SK-N-DZ (cell line): ENCODE results near the gene TNFAIP8L1. TPM values are rescaled to one million over a fixed set of nuclear protein-coding genes. Genes with fewer than 3 reads are reported as not detected.
"Not testable (repeated sequence)": the region's sequence is repeated elsewhere in the genome, so short reads cannot be mapped to it uniquely, and the experiment has no call there.

Experiments used
- DNase-seq: peaks from one replicate; pipeline ENCODE4 v3.0.0-alpha.2; 2015; ENCODE audit warnings: low spot score
- polyA plus RNA-seq, 2 experiments: library from polyadenylated mRNA; depleted of rRNA; stranded (reverse); fragments of >200 nt; gene quantifications; 2 replicates each; pipeline ENCODE4 v1.2.3, GENCODE V29; 2014

Gene TNFAIP8L1
- 5.4 and 8.5 TPM in 2 replicates for polyA plus RNA-seq (2014; cell fraction: cytosol; rRNA removed)
- polyA plus RNA-seq (2014; cell fraction: nucleus; rRNA removed) = 1.8 and 2.0 TPM in 2 replicates

DNA sequence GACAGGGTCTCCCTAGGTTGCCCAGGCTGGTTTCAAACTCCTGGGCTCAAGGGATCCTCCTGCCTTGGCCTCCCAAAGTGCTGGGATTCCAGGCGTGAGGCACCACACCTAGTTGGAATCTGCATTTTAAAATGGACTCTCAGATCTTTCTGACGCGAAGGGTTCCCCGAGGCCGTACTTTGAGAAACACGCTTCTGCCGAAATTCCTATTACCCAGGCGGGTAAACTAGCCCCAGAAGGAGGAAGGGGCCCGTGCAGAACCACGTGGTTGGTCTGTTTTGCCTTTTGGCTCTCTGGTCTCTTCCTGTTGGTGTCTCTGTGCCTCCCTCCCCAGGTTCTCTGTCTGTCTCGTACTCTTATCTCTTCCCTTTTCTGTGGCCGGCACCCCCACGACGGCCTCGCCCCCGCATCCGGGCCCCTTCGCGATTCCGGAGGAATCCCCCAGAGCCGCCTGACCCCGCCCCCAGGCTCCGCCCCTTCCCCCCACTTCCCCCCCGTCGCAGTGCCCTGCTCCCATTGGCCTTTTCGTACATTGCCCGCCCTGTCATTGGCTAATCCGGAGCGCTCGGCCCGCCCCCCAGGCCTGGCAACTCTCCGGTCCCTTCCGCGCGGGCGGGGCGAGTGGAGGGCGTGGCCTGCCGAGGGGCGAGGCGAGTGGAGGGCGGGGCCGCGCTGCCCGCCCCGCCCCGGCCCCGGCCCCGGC lies at the start of gene TNFAIP8L1:
Gene TNFAIP8L1 (plus strand): TSS at position 689 of the 703 bp plus-strand sequence. CDS start 12,354 bp downstream, outside the sequence.
- DNase-seq = peak; percentile 93

DNA sequence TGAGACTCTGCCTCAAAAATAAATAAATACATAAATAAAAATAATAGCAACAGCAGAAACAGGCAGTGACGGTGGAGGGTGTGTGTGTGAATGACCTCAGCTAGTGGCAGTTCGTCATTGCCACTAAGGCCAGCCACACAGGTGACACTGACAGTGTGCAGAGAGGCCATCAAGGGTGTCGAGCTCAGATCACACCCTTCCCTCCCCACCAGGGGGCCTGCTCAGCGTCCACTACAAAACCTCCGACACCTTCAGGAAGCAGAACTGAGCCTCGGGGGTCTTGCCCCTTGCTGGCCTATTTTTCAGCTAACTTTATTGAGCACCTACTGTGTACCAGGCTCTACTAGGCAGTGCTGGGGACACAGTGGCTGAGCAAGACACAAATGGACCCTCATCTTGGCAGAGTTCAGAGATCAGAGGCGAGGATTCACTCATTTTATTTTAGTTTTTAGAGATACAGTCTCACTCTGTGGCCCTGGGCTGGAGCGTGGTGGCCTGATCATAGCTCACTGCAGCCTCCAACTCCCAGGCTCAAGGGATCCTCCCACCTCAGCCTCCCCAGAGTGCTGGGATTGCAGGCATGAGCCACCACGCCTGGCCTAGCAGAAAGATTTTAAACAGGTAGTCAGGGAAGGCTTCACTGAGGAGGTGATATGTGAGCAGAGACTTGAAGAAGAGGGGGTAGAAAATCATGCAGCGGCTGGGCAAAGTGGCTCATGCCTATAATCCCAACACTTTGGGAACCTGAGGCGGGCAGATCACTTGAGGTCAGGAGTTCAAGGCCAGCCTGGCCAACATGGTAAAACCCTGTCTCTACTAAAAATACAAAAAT lies 49.5 kb upstream of the TNFAIP8L1 start:
- DNase-seq = peak; percentile 63

DNA sequence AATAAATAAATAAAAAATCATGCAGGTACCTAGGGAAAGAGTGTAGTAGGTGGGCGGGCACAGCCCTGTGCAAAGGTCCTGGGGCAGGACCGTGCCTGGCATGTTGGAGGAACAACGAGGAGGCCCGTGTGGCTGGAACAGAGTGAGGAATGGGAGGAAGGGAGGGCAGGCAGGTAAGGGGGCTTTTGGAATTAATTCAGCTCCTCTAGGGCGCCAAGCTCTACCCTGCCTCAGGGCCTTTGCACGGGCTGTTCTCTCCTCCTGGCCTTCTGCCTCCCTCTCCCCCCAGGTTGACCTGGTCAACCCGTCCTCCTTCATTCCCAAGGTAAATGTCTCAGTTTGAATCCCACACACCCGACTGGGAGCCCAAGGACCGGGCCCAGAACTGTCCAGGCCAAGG lies 48.8 kb upstream of the TNFAIP8L1 start:
- DNase-seq = no peak

DNA sequence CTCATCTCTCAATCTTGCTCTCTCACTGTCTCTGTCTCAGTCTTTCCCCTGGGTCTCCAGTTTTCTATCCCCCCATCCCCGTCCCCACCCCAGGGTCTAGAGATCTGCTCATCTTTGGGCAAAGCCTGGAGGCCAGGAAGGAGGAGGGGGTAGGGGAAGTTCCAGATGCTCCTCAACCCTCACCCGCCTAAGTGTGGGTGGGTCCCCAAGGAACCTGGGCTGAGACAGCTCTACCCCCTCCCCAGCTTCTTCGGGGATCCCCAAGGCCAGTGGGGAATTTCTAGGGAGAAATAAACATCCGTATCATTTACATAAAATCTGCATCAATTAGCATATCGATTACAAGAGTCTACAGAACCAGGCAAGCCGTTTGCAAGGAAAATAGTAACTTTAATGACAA lies 48.0 kb upstream of the TNFAIP8L1 start:
- no peak for DNase-seq

DNA sequence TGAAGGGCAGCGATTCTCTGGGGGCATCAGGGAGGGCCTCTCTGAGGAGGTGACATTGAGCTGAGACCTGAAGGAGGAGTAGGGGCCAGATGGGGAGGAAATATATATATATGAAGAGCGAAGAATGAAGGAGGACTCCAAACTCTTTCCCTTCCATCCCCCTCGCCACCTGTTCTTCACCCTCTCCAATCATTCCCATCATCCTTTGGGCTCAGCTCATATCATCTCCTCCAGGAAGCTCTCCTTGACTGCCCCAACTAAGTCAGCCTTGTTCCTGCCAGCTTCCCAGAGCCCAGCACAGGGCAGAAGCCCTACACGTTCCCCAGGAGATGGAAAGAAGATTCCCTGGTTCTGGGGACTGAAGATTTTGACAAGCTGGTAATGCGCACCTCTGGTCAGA lies 46.9 kb upstream of the TNFAIP8L1 start:
- DNase-seq = no peak

DNA sequence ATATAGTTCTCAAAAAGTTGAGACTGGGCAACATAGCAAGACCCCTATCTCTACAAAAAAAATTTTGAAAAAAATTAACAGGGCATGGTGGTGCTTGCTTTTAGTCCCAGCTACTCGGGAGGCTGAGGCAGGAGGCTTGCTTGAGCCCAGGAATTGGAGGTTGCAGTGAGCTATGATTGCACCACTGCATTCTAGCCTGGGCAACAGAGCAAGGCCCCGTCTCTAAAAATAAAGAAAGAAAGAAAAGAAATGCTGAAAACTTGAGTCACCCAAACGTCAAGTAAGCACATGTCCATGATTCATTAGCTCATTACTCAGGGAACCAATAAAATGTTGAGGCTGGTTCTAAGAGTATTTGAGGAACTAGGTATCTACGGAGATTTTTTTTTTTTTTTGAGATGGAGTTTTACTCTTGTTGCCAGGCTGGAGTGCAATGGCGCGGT lies 45.9 kb upstream of the TNFAIP8L1 start:
- DNase-seq = no peak

DNA sequence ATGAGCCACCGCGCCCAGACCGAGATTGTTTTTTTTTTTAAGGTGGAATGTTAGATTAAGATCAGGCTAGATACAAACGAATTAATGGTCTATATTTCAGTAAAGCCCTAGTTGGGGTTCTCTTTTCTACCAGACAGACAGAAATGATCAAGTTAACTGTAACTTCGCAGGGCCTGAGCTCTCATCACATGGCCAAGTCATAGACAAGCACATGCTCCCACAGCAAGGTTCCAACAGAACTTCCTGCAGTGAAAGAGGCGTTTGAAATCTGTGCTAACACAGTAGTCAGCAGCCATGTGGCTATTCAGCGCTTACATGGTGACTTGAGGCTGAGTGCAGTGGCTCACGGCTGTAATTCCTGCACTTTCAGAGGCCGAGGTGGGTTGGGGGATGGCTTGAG lies 45.1 kb upstream of the TNFAIP8L1 start:
- DNase-seq = no peak

DNA sequence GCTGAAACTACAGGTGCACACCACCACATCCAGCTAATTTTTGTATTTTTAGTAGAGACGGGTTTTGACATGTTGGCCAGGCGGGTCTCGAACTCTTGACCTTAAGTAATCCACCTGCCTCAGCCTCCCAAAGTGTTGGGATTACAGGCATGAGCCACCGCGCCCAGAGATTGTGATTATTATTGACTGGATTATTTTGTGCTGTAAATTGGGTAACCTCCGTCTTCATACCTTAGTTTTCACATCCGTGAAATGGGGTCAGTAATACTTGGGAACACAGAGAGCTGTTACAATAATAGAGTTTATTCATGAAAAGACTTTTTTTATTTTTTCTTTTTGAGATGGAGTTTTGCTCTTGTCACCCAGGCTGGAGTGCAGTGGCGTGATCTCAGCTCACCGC lies 44.2 kb upstream of the TNFAIP8L1 start:
- not testable (repeated sequence) for DNase-seq

DNA sequence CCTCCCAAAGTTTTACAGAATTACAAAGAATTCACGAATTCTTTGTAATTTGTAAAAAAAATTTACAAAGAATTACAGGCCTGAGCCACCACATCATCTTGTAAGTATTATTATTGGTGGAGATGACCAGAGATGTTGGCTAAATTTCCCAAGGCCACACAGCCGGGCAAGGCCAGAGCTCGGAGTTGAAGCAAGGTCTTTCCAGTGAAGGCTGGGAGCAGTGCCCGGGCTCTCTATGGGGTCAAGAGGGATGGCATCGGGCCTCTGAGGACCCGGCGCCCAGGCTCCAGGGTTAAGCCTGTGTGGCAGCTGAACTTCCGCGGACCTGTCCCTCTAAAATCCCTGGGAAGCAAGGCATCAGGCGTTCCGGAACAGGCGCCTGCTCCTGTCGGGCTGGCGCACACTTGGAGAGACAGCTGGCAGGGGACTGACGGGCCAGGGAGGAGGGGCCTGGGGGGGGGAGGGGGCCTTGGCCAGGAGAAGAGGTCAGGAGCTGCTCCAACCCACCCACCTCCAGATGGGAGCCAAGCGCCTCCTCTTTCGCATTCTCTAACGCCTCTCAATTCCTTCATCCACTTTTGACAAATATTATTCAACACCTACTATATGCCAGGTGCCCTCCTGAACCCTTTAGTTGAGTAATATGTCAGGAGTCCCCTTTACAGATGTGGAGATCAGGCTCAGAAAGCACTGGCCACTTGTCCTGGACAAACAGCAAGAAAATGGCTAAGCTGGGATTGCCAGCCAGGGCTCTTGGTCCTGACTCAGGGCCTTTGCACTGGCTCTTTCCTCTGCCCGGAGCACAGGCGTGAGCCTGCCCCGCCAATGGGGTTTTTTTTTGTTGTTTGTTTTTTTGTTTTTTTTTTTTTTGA lies 43.0 kb upstream of the TNFAIP8L1 start:
- DNase-seq = no peak

DNA sequence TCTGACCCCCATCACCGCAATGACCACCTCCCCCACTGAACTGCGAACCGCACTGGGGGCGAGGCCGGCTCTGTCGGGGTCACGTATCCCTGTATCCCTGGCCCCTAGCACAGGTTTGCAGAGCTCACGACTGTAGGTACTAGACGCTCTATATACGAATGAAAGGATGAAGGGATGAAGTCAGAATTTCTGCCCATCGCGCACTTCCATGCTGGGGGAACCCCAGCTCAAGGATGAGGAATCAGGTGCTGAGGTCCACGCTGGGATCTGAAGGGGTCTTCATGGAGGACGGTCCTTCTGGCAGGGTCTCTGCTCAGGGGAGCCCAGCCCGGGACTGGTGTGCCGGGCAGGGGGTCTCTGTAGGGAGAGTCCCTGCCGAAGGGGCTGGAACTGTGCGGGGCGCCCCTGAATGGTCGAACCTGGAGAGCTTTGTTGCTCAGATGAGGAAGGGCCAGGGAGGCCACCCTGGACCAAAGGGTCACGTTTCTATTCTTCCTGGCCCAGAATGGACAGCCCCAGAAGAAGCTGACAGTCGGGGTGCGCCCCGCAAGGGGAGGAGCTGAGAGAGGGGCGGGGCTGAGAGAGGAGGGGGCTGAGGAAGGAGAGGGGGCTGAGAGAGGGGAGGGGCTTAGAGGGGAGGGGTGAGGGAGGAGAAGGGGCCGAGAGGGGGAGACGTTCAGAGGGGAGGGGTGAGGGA lies 41.9 kb upstream of the TNFAIP8L1 start:
- no peak for DNase-seq

DNA sequence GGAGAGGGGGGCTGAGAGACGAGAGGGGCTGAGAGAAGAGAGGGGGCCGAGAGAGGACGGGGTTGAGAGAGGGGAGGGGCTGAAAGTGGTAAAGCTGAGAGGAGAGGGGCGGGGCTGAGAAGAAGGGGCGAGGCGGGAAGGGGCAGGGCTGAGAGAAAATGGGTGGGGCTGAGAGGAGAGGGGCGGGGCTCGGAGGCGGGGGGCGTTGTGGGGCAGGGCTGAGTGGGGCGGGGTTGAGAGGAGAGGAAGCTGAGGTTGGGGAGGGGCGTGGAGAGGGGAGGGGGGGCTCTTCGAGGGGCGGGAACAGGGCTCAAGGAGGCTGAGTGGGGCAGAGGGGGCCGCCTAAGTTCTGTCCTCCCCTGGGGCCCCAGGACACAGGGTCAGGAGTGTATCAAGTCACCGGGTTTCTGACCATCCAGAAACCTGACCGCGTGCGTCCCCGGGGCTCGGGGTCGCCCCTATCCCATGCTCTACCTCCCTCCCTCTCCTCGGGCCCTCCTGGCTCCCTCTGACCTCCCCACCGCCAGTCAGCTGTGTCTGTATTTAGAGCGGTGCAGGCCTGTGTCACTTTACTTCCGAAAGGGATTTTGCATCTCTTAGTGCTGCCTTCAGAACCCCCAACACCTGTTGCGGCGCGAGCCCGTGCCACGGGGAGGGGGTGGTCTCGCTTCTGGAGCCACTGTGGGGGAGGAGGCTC lies 41.2 kb upstream of the TNFAIP8L1 start:
- no peak for DNase-seq

DNA sequence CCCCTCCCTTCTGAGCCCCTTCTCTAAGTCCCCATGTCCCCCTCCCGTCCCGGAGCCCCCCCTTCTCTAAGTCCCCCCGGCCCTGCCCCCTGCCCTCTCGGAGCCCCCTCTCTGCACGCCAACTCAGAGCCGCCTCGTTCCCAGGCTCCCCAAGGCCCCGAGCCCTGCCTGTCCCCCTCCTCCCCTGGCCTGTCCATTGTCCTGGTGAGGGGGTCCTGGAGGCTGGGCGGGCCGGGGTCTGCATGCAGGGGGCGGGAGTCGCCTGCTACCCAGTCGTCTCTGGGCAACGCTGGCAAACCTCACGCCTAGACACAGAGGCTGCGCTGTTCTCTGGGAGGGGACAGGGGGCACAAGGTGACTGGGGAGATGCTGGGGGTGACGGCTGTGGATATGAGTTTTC lies 40.6 kb upstream of the TNFAIP8L1 start:
- no peak for DNase-seq

DNA sequence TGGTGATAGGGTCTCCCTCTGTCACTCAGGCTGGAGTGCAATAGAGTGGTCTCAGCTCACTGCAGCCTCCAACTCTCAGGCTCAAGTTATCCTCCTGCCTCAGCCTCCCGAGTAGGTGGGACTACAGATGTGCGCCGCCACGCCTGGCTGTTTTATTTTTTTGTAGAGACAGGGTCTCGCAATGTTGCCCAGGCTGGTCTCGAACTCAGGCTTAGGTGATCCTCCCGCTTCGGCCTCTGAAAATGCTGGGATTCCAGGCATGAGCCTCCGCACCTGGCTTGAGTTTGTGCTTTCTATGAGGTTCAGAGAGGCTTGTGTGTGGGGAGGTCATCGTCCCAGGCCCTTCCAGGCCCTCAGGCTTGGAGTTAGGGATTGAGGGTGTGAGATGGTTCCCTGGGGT lies 39.2 kb upstream of the TNFAIP8L1 start:
- no peak for DNase-seq

DNA sequence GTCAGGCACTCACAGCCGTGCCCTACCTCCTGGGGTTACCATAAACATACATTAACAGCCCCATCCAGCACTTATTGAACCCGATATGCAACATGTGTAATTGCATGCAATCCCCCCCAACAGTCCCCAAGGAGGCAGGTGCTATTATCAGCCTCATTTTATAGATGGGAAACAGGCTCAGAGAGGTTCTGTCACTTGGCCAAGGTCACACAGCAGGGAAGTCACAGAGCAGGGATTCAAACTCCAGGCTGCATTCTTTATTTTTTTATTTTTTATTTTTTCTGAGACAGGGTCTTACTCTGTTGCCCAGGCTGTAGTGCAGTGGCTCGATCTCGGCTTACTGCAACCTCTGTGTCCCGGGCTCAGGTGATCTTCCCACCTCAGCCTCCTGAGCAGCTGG lies 38.4 kb upstream of the TNFAIP8L1 start:
- DNase-seq = no peak

DNA sequence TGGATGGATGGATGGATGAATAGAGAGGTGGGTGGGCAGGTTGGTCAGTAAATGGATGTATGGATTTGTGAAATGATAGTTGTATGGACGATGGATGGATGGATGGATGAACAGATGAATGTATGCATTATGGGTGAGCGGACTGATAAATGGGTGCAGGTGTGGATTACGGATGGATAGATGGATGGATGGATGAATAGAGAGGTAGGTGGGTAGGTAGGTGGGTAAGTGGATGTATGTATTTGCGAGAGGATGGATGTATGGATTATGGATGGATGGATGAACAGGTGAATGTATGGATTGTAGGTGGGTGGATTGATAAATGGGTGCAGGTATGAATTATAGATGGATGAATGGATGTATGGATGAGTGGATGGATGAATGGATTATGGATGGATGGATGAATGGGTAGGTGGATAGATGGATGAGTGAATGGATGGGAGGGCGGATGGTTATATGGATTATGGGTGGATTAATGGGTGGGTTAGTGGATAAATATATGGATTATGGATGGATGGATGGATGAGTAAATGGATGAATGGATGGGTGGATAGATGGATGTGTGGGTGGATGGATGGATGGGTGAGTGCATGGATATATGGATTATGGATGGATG lies 37.0 kb upstream of the TNFAIP8L1 start:
- DNase-seq = no peak

DNA sequence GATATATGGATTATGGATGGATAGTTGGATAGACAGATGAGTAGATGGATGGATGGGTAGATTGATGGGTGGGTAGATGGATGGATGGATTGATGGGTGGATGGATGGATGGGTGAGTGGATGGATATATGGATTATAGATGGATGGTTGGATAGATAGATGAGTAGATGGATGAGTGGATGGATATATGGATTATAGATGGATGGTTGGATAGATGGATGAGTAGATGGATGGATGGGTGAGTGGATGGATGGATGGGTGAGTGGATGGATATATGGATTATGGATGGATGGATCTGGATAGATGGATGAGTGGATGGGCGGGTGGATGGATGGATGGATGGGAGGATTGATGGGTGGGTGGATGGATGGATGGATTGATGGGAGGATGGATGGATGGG lies 36.4 kb upstream of the TNFAIP8L1 start:
- DNase-seq = no peak

DNA sequence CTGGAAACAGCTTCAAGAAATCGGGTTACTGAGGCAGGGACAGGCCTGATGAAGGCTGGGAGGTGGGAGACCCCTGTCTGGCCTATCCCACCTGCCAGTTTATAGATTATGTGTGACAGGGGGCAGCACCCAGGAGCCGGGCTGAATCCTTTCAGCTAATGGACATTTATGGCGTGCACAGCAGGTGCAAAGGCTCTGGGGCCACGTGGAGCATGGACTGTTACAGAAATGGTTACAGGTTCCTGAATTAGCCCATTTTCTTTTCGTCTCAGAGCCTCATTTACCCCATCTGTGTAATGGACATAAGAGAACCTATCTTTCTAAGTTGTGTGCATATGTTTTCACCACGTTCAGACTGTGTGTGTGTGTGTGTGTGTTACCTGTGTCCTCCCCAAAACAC lies 34.4 kb upstream of the TNFAIP8L1 start:
- DNase-seq = no peak

DNA sequence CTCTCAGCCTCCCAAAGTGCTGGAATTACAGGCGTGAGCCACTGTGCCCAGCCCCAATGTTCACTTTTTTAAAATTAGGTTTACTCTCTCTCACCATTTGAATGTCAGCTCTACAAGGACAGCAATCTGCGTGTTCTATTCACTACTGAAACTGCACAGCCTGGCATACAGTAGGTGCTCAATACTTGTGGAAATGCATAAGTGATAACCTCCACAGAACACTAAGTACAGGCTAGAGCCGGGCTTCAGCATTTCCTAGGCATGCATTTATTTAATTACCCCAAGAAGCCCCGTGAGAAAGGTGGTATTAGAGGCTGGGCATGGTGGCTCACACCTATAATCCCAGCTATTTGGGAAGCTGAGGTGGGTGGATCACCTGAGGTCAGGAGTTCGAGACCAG lies 33.1 kb upstream of the TNFAIP8L1 start:
- DNase-seq = no peak

DNA sequence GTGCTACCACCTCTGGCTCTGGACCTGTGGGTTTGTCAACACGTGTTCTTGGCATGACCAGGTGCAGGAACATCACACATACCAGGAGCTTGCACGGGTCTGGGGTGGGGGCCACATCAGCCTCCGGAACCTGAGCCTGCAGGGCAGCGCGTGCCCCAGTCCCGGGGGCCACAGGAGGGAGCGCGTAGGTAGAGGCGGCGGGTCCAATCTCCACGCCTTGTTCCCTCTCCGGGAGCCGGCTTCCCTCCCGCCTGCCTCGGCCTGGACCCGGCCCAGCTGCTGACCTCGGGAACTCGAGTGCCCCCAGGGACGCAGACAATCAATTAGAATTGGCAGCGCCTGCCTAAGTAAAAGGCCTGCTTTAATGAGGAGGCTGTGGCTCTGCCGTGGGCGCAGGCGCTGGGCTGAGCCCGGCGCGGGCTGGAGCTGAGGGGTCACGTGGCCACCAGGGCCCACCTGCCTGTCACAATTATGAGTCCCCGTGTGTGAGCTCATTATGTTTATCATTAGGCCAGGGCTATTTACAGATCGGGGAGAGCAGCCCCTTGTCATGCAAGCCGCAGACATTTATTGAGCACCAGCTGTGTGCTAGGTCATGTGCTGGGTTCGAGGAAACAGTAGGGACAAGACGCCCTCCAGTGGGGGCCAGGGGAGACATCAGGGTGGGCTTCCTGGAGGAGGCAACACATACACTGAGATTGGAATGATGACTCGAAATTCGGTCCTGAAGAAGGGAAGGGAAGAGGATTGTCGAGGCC lies 32.2 kb upstream of the TNFAIP8L1 start:
- DNase-seq = peak; percentile 85
